ENCODE data around the gene PATZ1. TPM values are rescaled to one million over a fixed set of nuclear protein-coding genes. Genes with fewer than 3 reads are reported as not detected.
A peak's percentile ranks its signal among the peaks of the same experiment; 100 is the strongest.
"Not testable (repeated sequence)": the region's sequence is repeated elsewhere in the genome, so short reads cannot be mapped to it uniquely, and the experiment has no call there.

PATZ1 gene
- total RNA-seq (17.6 TPM), polyA plus RNA-seq (25.6 TPM)

GRCh38 chr22:31346255-31346732 lies at the start of gene PATZ1:
Gene PATZ1 (minus strand): TSS chr22:31346346. CDS start chr22:31345602, 744 bp downstream.
- Histone ChIP-seq H3K4me3 (ENCODE audit: low read depth, low read length) (peak within 1 kb of the TSS; percentile 84), H3K27ac (ENCODE audit: low read depth) (peak within 1 kb of the TSS; percentile 88), H3K36me3 (ENCODE audit: insufficient read depth) (no peaks in the 10 kb centered on the region), H3K4me1 (ENCODE audit: insufficient read depth) (no peaks in the 10 kb centered on the region)
- peak; percentile 83 for DNase-seq (ENCODE audit: extremely low spot score)
- under 1% methylated on average over 41 of the region's 41 CpGs for WGBS

GRCh38 chr22:31394326-31394725 lies 48.2 kb upstream of the PATZ1 start:
- Histone ChIP-seq H3K4me3 (ENCODE audit: low read depth, low read length) (no peak overlapping the region), H3K36me3 (ENCODE audit: insufficient read depth) (no peaks in the 10 kb centered on the region), H3K27ac (ENCODE audit: low read depth) (no peak overlapping the region), H3K4me1 (ENCODE audit: insufficient read depth) (no peaks in the 10 kb centered on the region)
- DNase-seq (ENCODE audit: extremely low spot score) = no peak
- 76% methylated on average over 3 of the region's 3 CpGs for WGBS

GRCh38 chr22:31393893-31394292 lies 47.7 kb upstream of the PATZ1 start:
- H3K36me3 ChIP-seq (ENCODE audit: insufficient read depth) = no peaks in the 10 kb centered on the region
- no peak for DNase-seq (ENCODE audit: extremely low spot score)
- 95% methylated on average over 2 of the region's 2 CpGs for WGBS

GRCh38 chr22:31378651-31379050 lies 32.5 kb upstream of the PATZ1 start:
- not testable (repeated sequence) for H3K4me3 ChIP-seq (ENCODE audit: low read depth, low read length); H3K4me1 ChIP-seq (ENCODE audit: insufficient read depth); H3K36me3 ChIP-seq (ENCODE audit: insufficient read depth); DNase-seq (ENCODE audit: extremely low spot score); H3K27ac ChIP-seq (ENCODE audit: low read depth)
- whole genome bisulfite sequencing = 76% methylated on average over 6 of the region's 6 CpGs

More at GRCh38 chr22:31393893-31394292, 47.7 kb upstream of the PATZ1 start:
- no peak overlapping the region for H3K27ac ChIP-seq (ENCODE audit: low read depth)
- no peaks in the 10 kb centered on the region for H3K4me1 ChIP-seq (ENCODE audit: insufficient read depth)
- no peak overlapping the region for H3K4me3 ChIP-seq (ENCODE audit: low read depth, low read length)

GRCh38 chr22:31378123-31378522 lies 32.0 kb upstream of the PATZ1 start:
- Histone ChIP-seq H3K36me3 (ENCODE audit: insufficient read depth) (no peaks in the 10 kb centered on the region), H3K27ac (ENCODE audit: low read depth) (no peak overlapping the region), H3K4me1 (ENCODE audit: insufficient read depth) (no peaks in the 10 kb centered on the region), H3K4me3 (ENCODE audit: low read depth, low read length) (no peak overlapping the region)
- no peak for DNase-seq (ENCODE audit: extremely low spot score)
- WGBS = 84% methylated on average over 3 of the region's 3 CpGs

- no peaks in the 10 kb centered on the region for H3K4me1 ChIP-seq (ENCODE audit: insufficient read depth)
- no peak for DNase-seq (ENCODE audit: extremely low spot score)
- H3K4me3 ChIP-seq (ENCODE audit: low read depth, low read length) = no peak overlapping the region
- H3K27ac ChIP-seq (ENCODE audit: low read depth) = no peak overlapping the region
- no peaks in the 10 kb centered on the region for H3K36me3 ChIP-seq (ENCODE audit: insufficient read depth)
- WGBS = 63% methylated on average over 3 of the region's 3 CpGs
Observed at GRCh38 chr22:31377612-31378011, 31.5 kb upstream of the PATZ1 start.

- no peaks in the 10 kb centered on the region for H3K36me3 ChIP-seq (ENCODE audit: insufficient read depth)
- DNase-seq (ENCODE audit: extremely low spot score) = no peak
- H3K4me1 ChIP-seq (ENCODE audit: insufficient read depth) = no peaks in the 10 kb centered on the region
- no peak overlapping the region for H3K27ac ChIP-seq (ENCODE audit: low read depth)
- WGBS = 73% methylated on average over 3 of the region's 3 CpGs
- no peak overlapping the region for H3K4me3 ChIP-seq (ENCODE audit: low read depth, low read length)
Observed at GRCh38 chr22:31367426-31367825, 21.3 kb upstream of the PATZ1 start.

GRCh38 chr22:31363885-31364465 lies 17.8 kb upstream of the PATZ1 start:
- H3K36me3 ChIP-seq (ENCODE audit: insufficient read depth) = no peaks in the 10 kb centered on the region
- DNase-seq (ENCODE audit: extremely low spot score) = no peak
- no peak overlapping the region for H3K27ac ChIP-seq (ENCODE audit: low read depth)
- WGBS = 49% methylated on average over 3 of the region's 3 CpGs
- H3K4me3 ChIP-seq (ENCODE audit: low read depth, low read length) = no peak overlapping the region
- no peaks in the 10 kb centered on the region for H3K4me1 ChIP-seq (ENCODE audit: insufficient read depth)

- Histone ChIP-seq H3K4me3 (ENCODE audit: low read depth, low read length) (no peak overlapping the region), H3K27ac (ENCODE audit: low read depth) (no peak overlapping the region), H3K4me1 (ENCODE audit: insufficient read depth) (no peaks in the 10 kb centered on the region), H3K36me3 (ENCODE audit: insufficient read depth) (no peaks in the 10 kb centered on the region)
- no peak for DNase-seq (ENCODE audit: extremely low spot score)
- 91% methylated on average over 1 of the region's 1 CpG for WGBS
Observed at GRCh38 chr22:31361743-31362142, 15.6 kb upstream of the PATZ1 start.

- Histone ChIP-seq H3K4me1 (ENCODE audit: insufficient read depth) (no peaks in the 10 kb centered on the region), H3K27ac (ENCODE audit: low read depth) (no peak overlapping the region), H3K4me3 (ENCODE audit: low read depth, low read length) (no peak overlapping the region), H3K36me3 (ENCODE audit: insufficient read depth) (no peaks in the 10 kb centered on the region)
- 88% methylated on average over 1 of the region's 1 CpG for WGBS
- DNase-seq (ENCODE audit: extremely low spot score) = no peak
Observed at GRCh38 chr22:31360029-31360428, 13.9 kb upstream of the PATZ1 start.

GRCh38 chr22:31354515-31354914 lies 8.4 kb upstream of the PATZ1 start:
- DNase-seq (ENCODE audit: extremely low spot score) = no peak
- Histone ChIP-seq H3K27ac (ENCODE audit: low read depth) (no peak overlapping the region), H3K4me3 (ENCODE audit: low read depth, low read length) (no peak overlapping the region), H3K36me3 (ENCODE audit: insufficient read depth) (no peaks in the 10 kb centered on the region), H3K4me1 (ENCODE audit: insufficient read depth) (no peaks in the 10 kb centered on the region)
- 76% methylated on average over 5 of the region's 5 CpGs for WGBS

- Histone ChIP-seq H3K36me3 (ENCODE audit: insufficient read depth) (no peaks in the 10 kb centered on the region), H3K27ac (ENCODE audit: low read depth) (no peak overlapping the region), H3K4me1 (ENCODE audit: insufficient read depth) (no peaks in the 10 kb centered on the region), H3K4me3 (ENCODE audit: low read depth, low read length) (no peak overlapping the region)
- DNase-seq (ENCODE audit: extremely low spot score) = no peak
- 60% methylated on average over 8 of the region's 8 CpGs for WGBS
Observed at GRCh38 chr22:31350410-31350863, 4.3 kb upstream of the PATZ1 start.

- no peaks in the 10 kb centered on the region for H3K4me1 ChIP-seq (ENCODE audit: insufficient read depth)
- H3K36me3 ChIP-seq (ENCODE audit: insufficient read depth) = no peaks in the 10 kb centered on the region
- no peak overlapping the region for H3K4me3 ChIP-seq (ENCODE audit: low read depth, low read length)
- no peak for DNase-seq (ENCODE audit: extremely low spot score)
- H3K27ac ChIP-seq (ENCODE audit: low read depth) = no peak overlapping the region
Observed at GRCh38 chr22:31349960-31350359, 3.8 kb upstream of the PATZ1 start.

GRCh38 chr22:31348766-31349165 lies 2.6 kb upstream of the PATZ1 start:
- WGBS = 91% methylated on average over 6 of the region's 6 CpGs
- Histone ChIP-seq H3K27ac (ENCODE audit: low read depth) (no peak overlapping the region), H3K4me3 (ENCODE audit: low read depth, low read length) (no peak overlapping the region), H3K4me1 (ENCODE audit: insufficient read depth) (no peaks in the 10 kb centered on the region), H3K36me3 (ENCODE audit: insufficient read depth) (no peaks in the 10 kb centered on the region)
- DNase-seq (ENCODE audit: extremely low spot score) = no peak

GRCh38 chr22:31348009-31348337 lies 1.8 kb upstream of the PATZ1 start:
- not testable (repeated sequence) for H3K36me3 ChIP-seq (ENCODE audit: insufficient read depth); H3K4me1 ChIP-seq (ENCODE audit: insufficient read depth); H3K27ac ChIP-seq (ENCODE audit: low read depth); DNase-seq (ENCODE audit: extremely low spot score)
- 74% methylated on average over 16 of the region's 16 CpGs for WGBS
- H3K4me3 ChIP-seq (ENCODE audit: low read depth, low read length) = peak overlapping the region; percentile 84

All from urinary bladder (tissue), 4 donors.